Neural progenitor cell (in vitro differentiated cells): ENCODE data around the gene SUDS3. TPM values are rescaled to one million over a fixed set of nuclear protein-coding genes. Genes with fewer than 3 reads are reported as not detected.

Experiments used
- DNase-seq: peaks from one replicate; pipeline ENCODE4 v3.0.0-alpha.2; 2016; ENCODE audit warnings: low spot score
- H2AFZ ChIP-seq: fragments of 200-600 bp; sonication (generic); replicated peaks from 2 replicates; pipeline ENCODE4 v1.6.1; 2016; ENCODE audit warnings: antibody characterized with exemption
- H3F3A ChIP-seq: fragments of 200-600 bp; sonication (generic); 2 replicates; pipeline ENCODE4 v1.6.1; 2016; ENCODE audit warnings: antibody characterized with exemption, low read depth
- H3K27ac ChIP-seq: fragments of 200-600 bp; sonication (generic); 2 replicates; pipeline ENCODE4 v1.5.1; 2016; ENCODE audit warnings: mild to moderate bottlenecking
- H3K27me3 ChIP-seq: fragments of 200-600 bp; sonication (generic); 2 replicates; pipeline ENCODE4 v1.6.1; 2016; ENCODE audit warnings: mild to moderate bottlenecking, moderate library complexity
- H3K36me3 ChIP-seq: fragments of 200-600 bp; sonication (generic); 2 replicates; pipeline ENCODE4 v1.5.1; 2016
- H3K4me1 ChIP-seq: fragments of 200-600 bp; sonication (generic); 2 replicates; pipeline ENCODE4 v1.6.1; 2016; ENCODE audit warnings: mixed run types
- H3K4me2 ChIP-seq: fragments of 200-600 bp; sonication (generic); 2 replicates; pipeline ENCODE4 v1.6.1; 2016
- H3K4me3 ChIP-seq: fragments of 200-600 bp; sonication (generic); 2 replicates; pipeline ENCODE4 v1.5.1; 2016
- H3K79me2 ChIP-seq: fragments of 200-600 bp; sonication (generic); 2 replicates; pipeline ENCODE4 v1.6.1; 2016; ENCODE audit warnings: low read depth
- H3K9ac ChIP-seq: fragments of 200-600 bp; sonication (generic); 2 replicates; pipeline ENCODE4 v1.6.1; 2016
- H3K9me3 ChIP-seq: fragments of 200-600 bp; sonication (generic); 2 replicates; pipeline ENCODE4 v1.5.1; 2016; ENCODE audit warnings: low read depth
- H4K20me1 ChIP-seq: fragments of 200-600 bp; sonication (generic); 2 replicates; pipeline ENCODE4 v1.6.1; 2016; ENCODE audit warnings: low read depth
- H3K27ac Mint-ChIP-seq: 3 replicates; pipeline ENCODE4 v1.8.0; 2021; ENCODE audit warnings: mixed read lengths
- H3K27me3 Mint-ChIP-seq: 2 replicates; pipeline ENCODE4 v1.8.0; 2022; ENCODE audit warnings: low read depth, mild to moderate bottlenecking, inconsistent platforms, moderate library complexity, mixed read lengths; ENCODE audit not compliant: insufficient read depth
- H3K36me3 Mint-ChIP-seq: 3 replicates; pipeline ENCODE4 v1.8.0; 2021; ENCODE audit warnings: mixed read lengths
- H3K4me1 Mint-ChIP-seq: 3 replicates; pipeline ENCODE4 v1.8.0; 2021; ENCODE audit warnings: mixed read lengths
- H3K4me3 Mint-ChIP-seq: 3 replicates; pipeline ENCODE4 v1.8.0; 2021; ENCODE audit warnings: mild to moderate bottlenecking, moderate library complexity, mixed read lengths
- H3K9me3 Mint-ChIP-seq: 3 replicates; pipeline ENCODE4 v1.8.0; 2020; ENCODE audit warnings: mixed read lengths
- EZH2 ChIP-seq: fragments of 200-600 bp; sonication (generic); IDR thresholded peaks from 2 replicates; pipeline ENCODE4 v1.6.1; 2017; ENCODE audit warnings: antibody characterized with exemption, mild to moderate bottlenecking, moderate library complexity
- EZH2phosphoT487 ChIP-seq: fragments of 200-600 bp; sonication (generic); IDR thresholded peaks from 2 replicates; pipeline ENCODE4 v1.6.1; 2017; ENCODE audit warnings: antibody characterized with exemption
- total RNA-seq: library from RNA; depleted of rRNA; stranded (reverse); fragments of >200 nt; gene quantifications from 2 replicates; pipeline ENCODE4 v1.2.3, GENCODE V29; 2015; ENCODE audit warnings: low replicate concordance
- TF ChIP-seq, protein P1 (sequence below): fragments of 200-600 bp; sonication (generic); IDR thresholded peaks from 2 replicates; pipeline ENCODE4 v1.5.1; 2017; ENCODE audit warnings: antibody characterized with exemption, mild to moderate bottlenecking

SUDS3 gene
- total RNA-seq, 1 donor from 2014 or later: 64.3 TPM

DNA sequence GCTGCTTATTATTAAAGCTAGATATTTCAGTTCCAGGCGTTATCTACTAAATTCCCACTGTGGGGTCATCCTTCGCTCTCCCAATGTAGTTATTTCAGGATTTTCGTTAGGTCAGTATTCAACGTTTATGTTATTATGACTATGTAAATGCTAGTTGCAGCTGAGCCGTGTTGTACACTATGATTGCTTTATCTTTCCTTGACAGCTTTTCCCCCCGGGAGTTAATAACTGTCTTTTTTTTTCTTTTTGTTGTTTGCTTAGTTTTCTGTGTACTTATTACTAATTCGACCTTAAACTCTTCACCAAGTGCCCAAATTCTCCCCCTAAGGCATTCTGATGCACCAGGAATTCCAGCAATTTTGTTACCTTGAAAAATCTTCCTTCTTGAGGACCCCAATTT, 48.5 kb downstream of the SUDS3 start:
- Histone ChIP-seq H3K27me3 (no peaks in the 10 kb centered on the region), H4K20me1 (no peaks in the 10 kb centered on the region), H3K36me3 (no peaks in the 10 kb centered on the region), H3K4me3 (no peak overlapping the region), H3K4me2 (no peak overlapping the region), H3K9me3 (no peaks in the 10 kb centered on the region), H3K4me1 (no peaks in the 10 kb centered on the region), H3K27ac (no peak overlapping the region), H2AFZ (no peak overlapping the region), H3F3A (no peaks in the 10 kb centered on the region), H3K79me2 (no peaks in the 10 kb centered on the region), H3K9ac (no peak overlapping the region)
- Mint-ChIP-seq H3K4me1 (peaks cover 6% of the 10 kb centered on the region), H3K27ac (no peak overlapping the region), H3K27me3 (no peaks in the 10 kb centered on the region), H3K9me3 (no peaks in the 10 kb centered on the region), H3K36me3 (no peaks in the 10 kb centered on the region), H3K4me3 (no peak overlapping the region)
- TF ChIP-seq, protein P1, sequence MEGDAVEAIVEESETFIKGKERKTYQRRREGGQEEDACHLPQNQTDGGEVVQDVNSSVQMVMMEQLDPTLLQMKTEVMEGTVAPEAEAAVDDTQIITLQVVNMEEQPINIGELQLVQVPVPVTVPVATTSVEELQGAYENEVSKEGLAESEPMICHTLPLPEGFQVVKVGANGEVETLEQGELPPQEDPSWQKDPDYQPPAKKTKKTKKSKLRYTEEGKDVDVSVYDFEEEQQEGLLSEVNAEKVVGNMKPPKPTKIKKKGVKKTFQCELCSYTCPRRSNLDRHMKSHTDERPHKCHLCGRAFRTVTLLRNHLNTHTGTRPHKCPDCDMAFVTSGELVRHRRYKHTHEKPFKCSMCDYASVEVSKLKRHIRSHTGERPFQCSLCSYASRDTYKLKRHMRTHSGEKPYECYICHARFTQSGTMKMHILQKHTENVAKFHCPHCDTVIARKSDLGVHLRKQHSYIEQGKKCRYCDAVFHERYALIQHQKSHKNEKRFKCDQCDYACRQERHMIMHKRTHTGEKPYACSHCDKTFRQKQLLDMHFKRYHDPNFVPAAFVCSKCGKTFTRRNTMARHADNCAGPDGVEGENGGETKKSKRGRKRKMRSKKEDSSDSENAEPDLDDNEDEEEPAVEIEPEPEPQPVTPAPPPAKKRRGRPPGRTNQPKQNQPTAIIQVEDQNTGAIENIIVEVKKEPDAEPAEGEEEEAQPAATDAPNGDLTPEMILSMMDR: no peak
- no peak for TF ChIP-seq EZH2
- no peak for TF ChIP-seq EZH2phosphoT487
- no peak for DNase-seq

- H3K27me3 ChIP-seq: no peaks in the 10 kb centered on the region
- no peak overlapping the region for H3K9ac ChIP-seq
- Mint-ChIP-seq H3K9me3 (no peaks in the 10 kb centered on the region), H3K4me3 (no peak overlapping the region), H3K4me1 (peaks cover 6% of the 10 kb centered on the region), H3K36me3 (no peaks in the 10 kb centered on the region), H3K27me3 (no peaks in the 10 kb centered on the region), H3K27ac (no peak overlapping the region)
- TF ChIP-seq EZH2: no peak
- no peak for TF ChIP-seq EZH2phosphoT487
- TF ChIP-seq, protein P1: no peak
- no peak overlapping the region for H3K27ac ChIP-seq
- no peaks in the 10 kb centered on the region for H3K4me1 ChIP-seq
- no peaks in the 10 kb centered on the region for H3K79me2 ChIP-seq
- no peaks in the 10 kb centered on the region for H3K36me3 ChIP-seq
- no peaks in the 10 kb centered on the region for H3F3A ChIP-seq
- H2AFZ ChIP-seq: no peak overlapping the region
- no peak overlapping the region for H3K4me3 ChIP-seq
- H4K20me1 ChIP-seq: no peaks in the 10 kb centered on the region
- no peaks in the 10 kb centered on the region for H3K9me3 ChIP-seq
- DNase-seq: no peak
- H3K4me2 ChIP-seq: no peak overlapping the region
Measured at GRCh38 chr12:118425364-118425763, 49.0 kb downstream of the SUDS3 start.

GRCh38 chr12:118427819-118428218, 51.5 kb downstream of the SUDS3 start:
- Mint-ChIP-seq H3K9me3 (no peaks in the 10 kb centered on the region), H3K27me3 (no peaks in the 10 kb centered on the region), H3K36me3 (no peaks in the 10 kb centered on the region), H3K4me1 (peaks cover 6% of the 10 kb centered on the region), H3K27ac (no peak overlapping the region), H3K4me3 (no peak overlapping the region)
- Histone ChIP-seq H3K79me2 (no peaks in the 10 kb centered on the region), H3K36me3 (no peaks in the 10 kb centered on the region), H3K4me2 (no peak overlapping the region), H2AFZ (no peak overlapping the region), H3K27ac (no peak overlapping the region), H3K9ac (no peak overlapping the region), H3K27me3 (no peaks in the 10 kb centered on the region), H3K9me3 (no peaks in the 10 kb centered on the region), H3K4me1 (no peaks in the 10 kb centered on the region), H3F3A (no peaks in the 10 kb centered on the region), H3K4me3 (no peak overlapping the region), H4K20me1 (no peaks in the 10 kb centered on the region)
- TF ChIP-seq, protein P1: no peak
- TF ChIP-seq EZH2phosphoT487: no peak
- TF ChIP-seq EZH2: no peak
- DNase-seq: no peak

DNA sequence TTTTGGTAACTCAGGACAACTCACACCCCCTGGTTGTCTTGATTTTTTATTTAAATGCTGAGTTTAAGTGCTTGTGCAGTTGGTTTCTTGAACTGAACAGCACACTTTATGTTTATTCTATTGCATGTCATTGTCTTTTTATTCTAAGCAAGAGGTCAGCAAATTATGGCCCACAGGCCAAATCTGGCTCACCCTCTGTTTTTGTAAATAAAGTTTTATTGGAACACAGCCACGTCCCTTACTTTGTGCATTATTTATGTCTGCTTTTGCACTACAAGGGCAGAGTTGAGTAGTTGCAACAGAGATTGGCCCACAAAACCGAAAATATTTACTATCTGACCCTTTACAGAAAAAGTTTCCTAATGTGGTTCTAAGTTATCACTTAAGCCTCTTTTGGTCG, 52.3 kb downstream of the SUDS3 start:
- H3K9me3 ChIP-seq: no peaks in the 10 kb centered on the region
- TF ChIP-seq EZH2phosphoT487 (no peak), EZH2 (no peak)
- TF ChIP-seq, protein P1: no peak
- H3K27ac ChIP-seq: no peak overlapping the region
- no peaks in the 10 kb centered on the region for H3K36me3 ChIP-seq
- H4K20me1 ChIP-seq: no peaks in the 10 kb centered on the region
- H3K4me3 ChIP-seq: no peak overlapping the region
- no peaks in the 10 kb centered on the region for H3K4me1 ChIP-seq
- no peaks in the 10 kb centered on the region for H3F3A ChIP-seq
- Mint-ChIP-seq H3K9me3 (no peaks in the 10 kb centered on the region), H3K36me3 (no peaks in the 10 kb centered on the region), H3K27me3 (peaks cover 2% of the 10 kb centered on the region), H3K4me3 (no peak overlapping the region), H3K27ac (no peak overlapping the region), H3K4me1 (peaks cover 6% of the 10 kb centered on the region)
- no peak overlapping the region for H3K4me2 ChIP-seq
- H3K27me3 ChIP-seq: no peaks in the 10 kb centered on the region
- no peak for DNase-seq
- H2AFZ ChIP-seq: no peak overlapping the region
- no peaks in the 10 kb centered on the region for H3K79me2 ChIP-seq
- no peak overlapping the region for H3K9ac ChIP-seq
